NCI-H1105 treated with DMSO at 0.1 percent for 48 hours (cell line): Measurements from ENCODE around the gene CCT7.

ENCODE experiments used
- DNase-seq: peaks from one replicate; lab custom pipeline; 2025; lab: John Stamatoyannopoulos, UW

CCT7 gene

DNA sequence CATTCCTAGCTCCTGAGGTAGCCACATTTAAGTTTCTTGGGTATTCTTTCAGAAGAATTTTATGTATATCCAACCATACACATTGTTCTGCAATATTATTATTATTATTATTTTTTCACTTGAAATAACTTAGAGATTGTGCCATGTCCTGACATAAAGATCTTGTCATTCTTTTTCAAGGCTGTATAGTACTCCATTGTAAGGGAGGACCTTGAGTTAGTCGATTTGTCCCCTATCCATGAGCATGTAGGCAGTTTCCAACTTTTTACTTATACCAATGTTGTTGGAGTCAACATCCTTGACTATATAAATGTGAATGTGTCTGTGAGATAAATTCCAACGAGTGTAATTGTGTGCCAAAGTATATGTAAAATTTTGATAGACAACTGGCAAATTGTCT lies 60.1 kb downstream of the CCT7 start:
- no peak for DNase-seq

DNA sequence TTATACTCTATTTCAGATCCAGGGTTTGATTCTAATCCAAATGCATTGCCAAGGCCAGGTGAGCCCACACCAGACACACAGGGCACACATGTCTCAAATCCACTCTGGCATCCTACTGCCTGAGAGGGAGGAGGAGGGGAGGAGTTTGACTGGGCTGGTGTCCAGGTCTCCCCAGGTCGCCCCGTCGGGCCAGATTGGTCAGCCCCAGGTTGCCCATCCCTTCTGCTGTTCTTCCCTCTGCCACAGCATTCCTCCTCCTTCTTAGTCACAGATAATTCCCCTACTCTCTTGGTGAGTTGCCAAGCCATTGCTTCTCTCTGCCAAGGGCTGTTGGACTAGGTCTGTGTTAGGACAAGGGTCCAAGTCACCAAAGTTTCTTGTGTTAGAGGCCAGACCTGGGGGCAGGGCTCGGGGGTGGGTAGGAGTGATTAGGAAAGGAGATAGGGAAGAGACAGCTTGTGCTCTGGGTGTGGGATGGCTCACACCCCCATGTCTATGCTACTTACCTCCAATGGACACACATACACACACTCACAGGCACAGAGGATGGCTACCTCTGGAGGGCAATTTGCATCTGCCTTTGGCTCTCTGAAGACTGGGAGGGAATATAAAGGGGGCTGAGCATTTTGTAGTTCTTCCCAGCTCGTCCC lies 61.8 kb downstream of the CCT7 start:
- no peak for DNase-seq

DNA sequence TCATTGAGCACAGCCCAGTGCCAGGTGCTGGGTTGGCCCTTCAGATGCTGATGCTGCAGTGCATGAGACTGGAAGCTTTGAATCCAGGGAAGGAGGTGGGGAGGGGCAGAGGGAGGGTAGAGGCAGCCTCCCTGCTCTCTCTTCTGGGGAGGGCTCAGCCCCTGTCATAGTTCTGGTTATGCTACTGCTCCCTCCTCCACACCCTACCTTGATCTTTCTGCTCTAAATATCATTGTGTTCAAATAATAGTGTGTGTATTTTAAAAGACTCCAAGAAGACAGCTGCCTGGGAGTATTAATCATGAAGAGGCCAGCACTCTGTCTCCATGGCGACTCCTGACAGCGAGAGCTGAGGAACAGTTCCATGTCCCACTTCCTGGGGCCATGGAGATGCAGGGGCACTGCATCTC lies 63.0 kb downstream of the CCT7 start:
- peak; percentile 52 for DNase-seq

DNA sequence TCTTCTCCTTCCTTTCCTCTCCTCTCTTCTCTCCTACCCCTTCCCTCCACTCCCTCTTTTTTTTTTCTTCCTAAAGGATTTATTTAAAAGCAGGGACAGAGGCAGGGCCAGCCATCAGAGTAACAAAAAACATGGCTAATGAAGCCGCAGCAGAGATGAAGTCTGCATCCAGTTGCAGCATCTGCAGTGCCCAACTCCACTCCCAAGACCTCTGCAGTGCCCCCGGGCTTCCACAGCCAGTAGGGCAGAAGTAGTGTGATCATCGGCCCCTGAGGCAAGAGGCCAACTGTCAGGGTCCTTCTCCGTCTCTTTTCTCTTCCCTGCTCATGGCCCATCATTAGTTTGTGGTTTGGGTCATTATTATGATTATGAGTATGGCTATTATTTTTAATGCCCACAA lies 63.5 kb downstream of the CCT7 start:
- no peak for DNase-seq

DNA sequence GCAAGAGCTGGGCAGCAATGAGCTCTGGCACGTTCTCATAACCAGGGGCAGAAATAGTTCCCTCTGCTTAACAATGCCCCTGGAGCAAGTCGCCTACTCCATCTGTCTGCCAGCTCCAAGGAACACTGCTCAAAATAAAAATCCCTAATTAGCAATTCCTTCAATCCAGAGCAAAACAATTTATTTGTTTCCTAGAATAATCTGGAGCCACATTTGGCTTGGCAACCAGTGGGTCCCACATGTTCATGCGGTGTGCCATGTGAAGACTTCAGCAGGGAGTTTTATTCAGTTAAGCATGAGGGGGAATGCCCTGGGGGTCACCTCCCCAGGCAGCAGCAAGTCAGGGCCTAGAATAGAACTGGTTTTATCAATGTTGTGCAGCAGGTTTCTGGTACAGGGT lies 66.8 kb downstream of the CCT7 start:
- no peak for DNase-seq

DNA sequence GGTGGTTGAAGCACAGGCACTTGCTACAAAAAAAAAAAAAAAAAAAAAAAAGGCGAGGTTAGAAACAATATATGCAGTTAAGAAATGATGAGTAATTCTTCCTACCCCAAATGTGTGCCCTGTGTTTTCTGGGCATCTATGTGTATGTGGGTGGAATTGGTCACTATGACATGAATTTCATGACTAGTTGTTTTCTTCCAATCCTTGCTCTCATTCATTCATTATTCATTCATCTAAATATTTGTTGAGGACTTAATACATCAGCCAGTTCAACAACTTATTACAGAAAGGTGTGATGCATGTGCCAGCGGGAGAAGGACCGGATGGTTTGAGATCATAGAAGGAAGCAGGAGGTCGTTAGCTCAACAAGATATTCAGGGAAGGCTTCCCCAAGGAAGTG lies 67.5 kb downstream of the CCT7 start:
- DNase-seq = no peak
